Measurements from ENCODE around the gene HEPN1. TPM values are rescaled to one million over a fixed set of nuclear protein-coding genes. Genes with fewer than 3 reads are reported as not detected.

The HEPN1 gene
- total RNA-seq, 1 donor from 2014 or later = not detected

GRCh38 chr11:124897674-124898262, 21.3 kb upstream of the HEPN1 start, which contains the start of gene ROBO4:
ROBO4 (minus strand) TSS chr11:124897865; CDS start chr11:124897795, 70 bp downstream.
- H3K4me1 ChIP-seq = peaks cover 18% of the 10 kb centered on the region
- no peaks in the 10 kb centered on the region for H3K36me3 Mint-ChIP-seq
- no peaks in the 10 kb centered on the region for H4K20me1 ChIP-seq (ENCODE audit: low read depth)
- no peak within 1 kb of the TSS for H2AFZ ChIP-seq (replicated peaks)
- H3K27me3 ChIP-seq = peaks cover 18% of the 10 kb centered on the region
- no peak for TF ChIP-seq EZH2phosphoT487 (IDR thresholded peaks at IDR 0.05)
- TF ChIP-seq CTCF (IDR thresholded peaks at IDR 0.05) = no peak
- TF ChIP-seq EZH2 (IDR thresholded peaks at IDR 0.05) = no peak
- H3K4me3 Mint-ChIP-seq = no peak within 1 kb of the TSS
- H3K4me2 ChIP-seq = no peak within 1 kb of the TSS
- peak within 1 kb of the TSS; percentile 14 for H3K27ac Mint-ChIP-seq
- no peaks in the 10 kb centered on the region for H3K79me2 ChIP-seq (ENCODE audit: low read depth)
- H3K9me3 Mint-ChIP-seq = no peaks in the 10 kb centered on the region
- H3K27me3 Mint-ChIP-seq (ENCODE audit: insufficient read depth, low read depth) = peaks cover 5% of the 10 kb centered on the region
- H3K9ac ChIP-seq = no peak within 1 kb of the TSS
- peaks cover 19% of the 10 kb centered on the region for H3K4me1 Mint-ChIP-seq
- H3K9me3 ChIP-seq (ENCODE audit: low read depth) = no peaks in the 10 kb centered on the region
- H3K27ac ChIP-seq = no peak within 1 kb of the TSS
- no peak within 1 kb of the TSS for H3K4me3 ChIP-seq
- H3F3A ChIP-seq (ENCODE audit: low read depth) = peaks cover 10% of the 10 kb centered on the region
- no peak for DNase-seq (ENCODE audit: low spot score)
- H3K36me3 ChIP-seq = no peaks in the 10 kb centered on the region

- H3K36me3 Mint-ChIP-seq = no peaks in the 10 kb centered on the region
- H3K9me3 ChIP-seq (ENCODE audit: low read depth) = no peaks in the 10 kb centered on the region
- no peak overlapping the region for H3K4me2 ChIP-seq
- peaks cover 19% of the 10 kb centered on the region for H3K4me1 Mint-ChIP-seq
- H3K27me3 Mint-ChIP-seq (ENCODE audit: insufficient read depth, low read depth) = peaks cover 1% of the 10 kb centered on the region
- TF ChIP-seq EZH2phosphoT487 (IDR thresholded peaks at IDR 0.05) = no peak
- no peak for TF ChIP-seq EZH2 (IDR thresholded peaks at IDR 0.05)
- no peak for TF ChIP-seq CTCF (IDR thresholded peaks at IDR 0.05)
- no peaks in the 10 kb centered on the region for H3K79me2 ChIP-seq (ENCODE audit: low read depth)
- peaks cover 19% of the 10 kb centered on the region for H3K4me1 ChIP-seq
- peaks cover 23% of the 10 kb centered on the region for H3K27me3 ChIP-seq
- no peaks in the 10 kb centered on the region for H3K36me3 ChIP-seq
- no peaks in the 10 kb centered on the region for H3K9me3 Mint-ChIP-seq
- H3K4me3 ChIP-seq = no peak overlapping the region
- H3K27ac Mint-ChIP-seq = no peak overlapping the region
- no peak overlapping the region for H3K9ac ChIP-seq
- no peak overlapping the region for H2AFZ ChIP-seq (replicated peaks)
- H4K20me1 ChIP-seq (ENCODE audit: low read depth) = no peaks in the 10 kb centered on the region
- no peak for DNase-seq (ENCODE audit: low spot score)
- no peak overlapping the region for H3K27ac ChIP-seq
- H3F3A ChIP-seq (ENCODE audit: low read depth) = peaks cover 10% of the 10 kb centered on the region
- H3K4me3 Mint-ChIP-seq = no peak overlapping the region
These were observed 20.8 kb upstream of the HEPN1 start for GRCh38 chr11:124898263-124898680.

GRCh38 chr11:124898711-124899110, 20.3 kb upstream of the HEPN1 start:
- H3K4me2 ChIP-seq = no peak overlapping the region
- Mint-ChIP-seq H3K27me3 (ENCODE audit: insufficient read depth, low read depth) (no peaks in the 10 kb centered on the region), H3K27ac (no peak overlapping the region), H3K4me1 (peaks cover 19% of the 10 kb centered on the region), H3K4me3 (no peak overlapping the region), H3K9me3 (no peaks in the 10 kb centered on the region), H3K36me3 (no peaks in the 10 kb centered on the region)
- DNase-seq (ENCODE audit: low spot score) = no peak
- TF ChIP-seq CTCF (IDR thresholded peaks at IDR 0.05) (no peak), EZH2phosphoT487 (IDR thresholded peaks at IDR 0.05) (no peak), EZH2 (IDR thresholded peaks at IDR 0.05) (no peak)
- no peaks in the 10 kb centered on the region for H3K79me2 ChIP-seq (ENCODE audit: low read depth)
- H3K9ac ChIP-seq = no peak overlapping the region
- H3K27ac ChIP-seq = no peak overlapping the region
- no peaks in the 10 kb centered on the region for H3K9me3 ChIP-seq (ENCODE audit: low read depth)
- no peaks in the 10 kb centered on the region for H3K36me3 ChIP-seq
- peaks cover 24% of the 10 kb centered on the region for H3K27me3 ChIP-seq
- peaks cover 22% of the 10 kb centered on the region for H3K4me1 ChIP-seq
- no peak overlapping the region for H3K4me3 ChIP-seq
- H2AFZ ChIP-seq (replicated peaks) = no peak overlapping the region
- H4K20me1 ChIP-seq (ENCODE audit: low read depth) = no peaks in the 10 kb centered on the region
- peaks cover 10% of the 10 kb centered on the region for H3F3A ChIP-seq (ENCODE audit: low read depth)

All from neural progenitor cell (in vitro differentiated cells).